Colonic mucosa (tissue), 4 donors: ENCODE measurements around the gene ATP8B3. TPM values are rescaled to one million over a fixed set of nuclear protein-coding genes. Genes with fewer than 3 reads are reported as not detected.

Experiments used
- DNase-seq: peaks from one replicate; pipeline ENCODE4 v3.0.0-alpha.2; 2020
- H3K27ac ChIP-seq: fragments of 200-600 bp; one replicate; pipeline ENCODE4 v1.8.0; 2021
- H3K27me3 ChIP-seq: fragments of 200-600 bp; one replicate; pipeline ENCODE4 v1.8.0; 2021
- H3K36me3 ChIP-seq: fragments of 200-600 bp; one replicate; pipeline ENCODE4 v1.8.0; 2021
- H3K4me1 ChIP-seq: fragments of 200-600 bp; one replicate; pipeline ENCODE4 v1.8.0; 2021; ENCODE audit warnings: mild to moderate bottlenecking
- H3K4me3 ChIP-seq: fragments of 200-600 bp; one replicate; pipeline ENCODE4 v1.8.0; 2021
- H3K9ac ChIP-seq, 2 donors: one replicate each; pipeline ENCODE4 v1.7.0; 2013; ENCODE audit warnings: control low read depth in 2 of 2, low read depth in 2 of 2, low read length in 2 of 2
- H3K9me3 ChIP-seq: fragments of 200-600 bp; one replicate; pipeline ENCODE4 v1.8.0; 2021
- CTCF ChIP-seq: fragments of 200-600 bp; IDR thresholded peaks from one replicate; pipeline ENCODE4 v1.8.0; 2022; ENCODE audit warnings: antibody characterized with exemption, mild to moderate bottlenecking
- intact Hi-C: fragments of 100-400 bp; cut with DNase I; formaldehyde crosslinking; loops from one replicate; pipeline ENCODE4 v1.14.1; 2022
- total RNA-seq, 2 donors: library from RNA; stranded (reverse); fragmentation: NEBNext Ultra II Directional in 1 of 2; extraction: Animal tissue kit (Norgen Biotek cat#: 25700) in 1 of 2; gene quantifications; one replicate each; pipeline ENCODE4 v1.2.1, GENCODE V29; 2021
- donor health status: healthy.
- donor health status: DM: no; HTN: no; CAD: no.
- donor health status: DM: no; HTN: no; CAD: no.

ATP8B3 gene
- total RNA-seq, 2 donors from 2014 or later = 0.15 to 0.42 TPM

GRCh38 chr19:1847684-1848398 is 35.8 kb upstream of the ATP8B3 start:
- Histone ChIP-seq H3K4me1 (peaks cover 15% of the 10 kb centered on the region), H3K36me3 (no peaks in the 10 kb centered on the region), H3K27me3 (no peaks in the 10 kb centered on the region), H3K27ac (peak overlapping the region; percentile 97), H3K4me3 (peak overlapping the region; percentile 100), H3K9me3 (no peaks in the 10 kb centered on the region), H3K9ac (peak overlapping the region; percentile 81 to 93)
- intact Hi-C loops = no loop called here
- DNase-seq = peak; percentile 63
- no peak for TF ChIP-seq CTCF

- peak overlapping the region; percentile 97 for H3K27ac ChIP-seq
- no peaks in the 10 kb centered on the region for H3K27me3 ChIP-seq
- no peaks in the 10 kb centered on the region for H3K9me3 ChIP-seq
- peak overlapping the region; percentile 100 for H3K4me3 ChIP-seq
- intact Hi-C loops = no loop called here
- TF ChIP-seq CTCF = no peak
- H3K36me3 ChIP-seq = no peaks in the 10 kb centered on the region
- peak overlapping the region; percentile 81 to 93 for H3K9ac ChIP-seq
- H3K4me1 ChIP-seq = peaks cover 15% of the 10 kb centered on the region
- DNase-seq = no peak
These were observed 35.2 kb upstream of the ATP8B3 start for GRCh38 chr19:1847348-1847683.

- intact Hi-C loops = no loop called here
- Histone ChIP-seq H3K4me3 (peak overlapping the region; percentile 100), H3K36me3 (no peaks in the 10 kb centered on the region), H3K4me1 (peaks cover 15% of the 10 kb centered on the region), H3K9ac (peak overlapping the region; percentile 81 to 93), H3K27me3 (no peaks in the 10 kb centered on the region), H3K9me3 (no peaks in the 10 kb centered on the region), H3K27ac (no peak overlapping the region)
- no peak for DNase-seq
- TF ChIP-seq CTCF = no peak
These were observed 34.6 kb upstream of the ATP8B3 start for GRCh38 chr19:1846517-1847204.

- Histone ChIP-seq H3K9ac (no peak overlapping the region), H3K27ac (no peak overlapping the region), H3K27me3 (no peaks in the 10 kb centered on the region), H3K4me3 (no peak overlapping the region), H3K36me3 (no peaks in the 10 kb centered on the region), H3K9me3 (no peaks in the 10 kb centered on the region), H3K4me1 (peaks cover 22% of the 10 kb centered on the region)
- intact Hi-C loops = no loop called here
- no peak for DNase-seq
- TF ChIP-seq CTCF = no peak
These were observed 33.6 kb upstream of the ATP8B3 start for GRCh38 chr19:1845642-1846041.

- H3K27ac ChIP-seq = no peak overlapping the region
- no peaks in the 10 kb centered on the region for H3K9me3 ChIP-seq
- TF ChIP-seq CTCF = no peak
- no peaks in the 10 kb centered on the region for H3K36me3 ChIP-seq
- intact Hi-C loops = no loop called here
- DNase-seq = no peak
- no peaks in the 10 kb centered on the region for H3K27me3 ChIP-seq
- no peak overlapping the region for H3K4me3 ChIP-seq
- no peak overlapping the region for H3K9ac ChIP-seq
- peaks cover 28% of the 10 kb centered on the region for H3K4me1 ChIP-seq
These were observed 33.0 kb upstream of the ATP8B3 start for GRCh38 chr19:1845125-1845515.
